ENCODE measurements around the gene DEAF1.

- no peak for TF ChIP-seq POLR2A (IDR thresholded peaks at IDR 0.05; ENCODE audit: low read length)
- no peak for TF ChIP-seq GATA1 (IDR thresholded peaks at IDR 0.05; ENCODE audit: low read depth, low read length)
Observed at GRCh38 chr11:737366-737765, 42.3 kb upstream of the DEAF1 start.
